Neutrophil (primary cell): ENCODE data around the gene PGA3.

ENCODE experiments used
- H3K27ac ChIP-seq: fragments of 200-600 bp; sonication (generic); 2 replicates; pipeline ENCODE4 v1.5.1; 2016; ENCODE audit warnings: mild to moderate bottlenecking, moderate library complexity
- H3K27me3 ChIP-seq: fragments of 200-600 bp; sonication (generic); 2 replicates; pipeline ENCODE4 v1.6.0; 2016; ENCODE audit warnings: mild to moderate bottlenecking
- H3K36me3 ChIP-seq: fragments of 200-600 bp; sonication (generic); 2 replicates; pipeline ENCODE4 v1.5.1; 2017
- H3K4me1 ChIP-seq, 2 experiments: fragments of 200-600 bp in 1 of 2; sonication (generic) in 1 of 2; 1 replicate in 1 of 2; 2 replicates in 1 of 2; pipeline versions ENCODE4 v1.5.1 to v1.6.1; 2013 to 2016; ENCODE audit warnings: low read depth in 1 of 2, low read length in 1 of 2, mild to moderate bottlenecking in 1 of 2, moderate library complexity in 1 of 2; ENCODE audit not compliant: control insufficient read depth in 1 of 2, insufficient read depth in 1 of 2
- H3K4me3 ChIP-seq, 2 experiments: fragments of 200-600 bp in 1 of 2; sonication (generic) in 1 of 2; 1 replicate in 1 of 2; 2 replicates in 1 of 2; pipeline ENCODE4 v1.5.1; 2013 to 2016; ENCODE audit warnings: low read depth in 1 of 2, low read length in 1 of 2, mild to moderate bottlenecking in 1 of 2, moderate library complexity in 1 of 2
- H3K9me3 ChIP-seq: fragments of 200-600 bp; sonication (generic); 2 replicates; pipeline ENCODE4 v1.5.1; 2016
- TF ChIP-seq, protein P1 (sequence below): fragments of 200-600 bp; sonication (generic); IDR thresholded peaks from 2 replicates; pipeline ENCODE4 v1.5.1; 2016; ENCODE audit warnings: antibody characterized with exemption

The PGA3 gene

DNA sequence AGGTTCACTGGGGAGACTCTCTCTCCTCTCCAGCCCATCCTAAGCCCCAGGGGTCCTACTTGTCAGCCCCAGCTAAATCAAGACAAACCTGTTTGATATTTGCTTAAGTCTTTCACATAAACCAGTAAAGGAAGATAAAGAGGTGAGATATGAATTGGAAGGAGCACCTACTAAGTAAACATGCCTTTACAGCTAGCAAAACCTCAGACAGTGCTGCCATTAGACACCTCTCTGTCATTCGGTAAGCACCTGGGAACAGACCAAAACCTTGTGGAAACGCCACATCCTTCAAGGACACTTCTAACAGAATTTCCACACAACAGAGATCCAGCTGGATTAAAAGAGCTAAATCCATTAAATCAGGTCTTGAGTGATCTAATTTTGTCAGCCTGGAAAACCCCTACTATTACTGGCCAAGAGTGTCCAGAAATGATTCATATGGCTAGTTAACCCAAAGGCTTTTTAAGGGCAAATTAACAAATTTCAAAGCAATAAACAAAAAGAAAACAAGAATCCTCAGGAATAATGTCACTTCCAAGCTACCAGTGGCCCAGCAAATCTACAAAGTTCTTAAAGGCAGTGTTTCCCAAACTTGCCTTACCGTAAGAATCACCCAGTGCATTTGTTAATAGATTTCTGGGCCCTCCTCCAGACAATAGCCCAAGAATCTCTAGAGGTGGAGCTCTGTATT, 44.5 kb upstream of the PGA3 start:
- TF ChIP-seq, protein P1, sequence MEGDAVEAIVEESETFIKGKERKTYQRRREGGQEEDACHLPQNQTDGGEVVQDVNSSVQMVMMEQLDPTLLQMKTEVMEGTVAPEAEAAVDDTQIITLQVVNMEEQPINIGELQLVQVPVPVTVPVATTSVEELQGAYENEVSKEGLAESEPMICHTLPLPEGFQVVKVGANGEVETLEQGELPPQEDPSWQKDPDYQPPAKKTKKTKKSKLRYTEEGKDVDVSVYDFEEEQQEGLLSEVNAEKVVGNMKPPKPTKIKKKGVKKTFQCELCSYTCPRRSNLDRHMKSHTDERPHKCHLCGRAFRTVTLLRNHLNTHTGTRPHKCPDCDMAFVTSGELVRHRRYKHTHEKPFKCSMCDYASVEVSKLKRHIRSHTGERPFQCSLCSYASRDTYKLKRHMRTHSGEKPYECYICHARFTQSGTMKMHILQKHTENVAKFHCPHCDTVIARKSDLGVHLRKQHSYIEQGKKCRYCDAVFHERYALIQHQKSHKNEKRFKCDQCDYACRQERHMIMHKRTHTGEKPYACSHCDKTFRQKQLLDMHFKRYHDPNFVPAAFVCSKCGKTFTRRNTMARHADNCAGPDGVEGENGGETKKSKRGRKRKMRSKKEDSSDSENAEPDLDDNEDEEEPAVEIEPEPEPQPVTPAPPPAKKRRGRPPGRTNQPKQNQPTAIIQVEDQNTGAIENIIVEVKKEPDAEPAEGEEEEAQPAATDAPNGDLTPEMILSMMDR: no peak
- Histone ChIP-seq H3K27me3 (no peaks in the 10 kb centered on the region), H3K9me3 (no peaks in the 10 kb centered on the region), H3K4me3 (no peak overlapping the region), H3K27ac (peak overlapping the region; percentile 62), H3K36me3 (no peaks in the 10 kb centered on the region), H3K4me1 (peaks cover 71 to 76% of the 10 kb centered on the region in 2 experiments)

DNA sequence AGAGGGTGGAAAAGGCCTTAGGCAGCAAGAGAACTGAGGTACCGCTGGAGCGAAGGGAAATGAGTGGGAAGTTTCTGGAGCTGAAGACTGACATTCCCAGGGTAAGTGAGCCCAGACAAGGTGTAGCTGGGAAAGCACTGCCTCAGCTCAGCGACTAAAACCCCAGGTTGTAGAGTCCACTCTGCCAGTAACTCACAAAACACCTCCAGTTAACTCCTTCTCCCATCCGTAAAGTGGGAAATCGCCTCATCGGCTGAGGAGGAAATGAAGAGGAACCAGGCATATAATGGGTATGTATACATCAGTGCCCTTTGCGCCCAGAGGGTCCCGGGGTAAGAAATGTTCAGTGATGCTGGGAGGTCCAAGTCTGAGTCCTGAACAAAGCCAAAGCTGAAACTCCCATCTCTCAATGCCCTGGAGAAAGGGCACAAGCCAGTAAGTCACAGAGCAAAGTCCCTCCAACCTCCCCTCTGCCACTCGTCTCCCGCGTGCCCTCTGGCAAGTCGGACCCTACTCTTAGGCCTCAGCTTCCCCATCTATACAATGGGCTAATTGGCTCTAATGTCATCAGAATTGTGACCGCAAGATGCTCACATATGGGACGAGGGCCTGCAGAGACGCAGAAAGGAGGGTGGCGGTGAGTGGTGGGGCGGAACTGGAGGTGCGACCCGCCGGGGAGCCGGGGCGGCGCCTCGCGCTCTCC, 42.7 kb upstream of the PGA3 start:
- Histone ChIP-seq H3K27ac (peak overlapping the region; percentile 99), H3K9me3 (no peaks in the 10 kb centered on the region), H3K36me3 (no peaks in the 10 kb centered on the region), H3K27me3 (no peaks in the 10 kb centered on the region), H3K4me3 (peak overlapping the region; percentile 61 to 84), H3K4me1 (peaks cover 84 to 91% of the 10 kb centered on the region in 2 experiments)
- TF ChIP-seq, protein P1: no peak

DNA sequence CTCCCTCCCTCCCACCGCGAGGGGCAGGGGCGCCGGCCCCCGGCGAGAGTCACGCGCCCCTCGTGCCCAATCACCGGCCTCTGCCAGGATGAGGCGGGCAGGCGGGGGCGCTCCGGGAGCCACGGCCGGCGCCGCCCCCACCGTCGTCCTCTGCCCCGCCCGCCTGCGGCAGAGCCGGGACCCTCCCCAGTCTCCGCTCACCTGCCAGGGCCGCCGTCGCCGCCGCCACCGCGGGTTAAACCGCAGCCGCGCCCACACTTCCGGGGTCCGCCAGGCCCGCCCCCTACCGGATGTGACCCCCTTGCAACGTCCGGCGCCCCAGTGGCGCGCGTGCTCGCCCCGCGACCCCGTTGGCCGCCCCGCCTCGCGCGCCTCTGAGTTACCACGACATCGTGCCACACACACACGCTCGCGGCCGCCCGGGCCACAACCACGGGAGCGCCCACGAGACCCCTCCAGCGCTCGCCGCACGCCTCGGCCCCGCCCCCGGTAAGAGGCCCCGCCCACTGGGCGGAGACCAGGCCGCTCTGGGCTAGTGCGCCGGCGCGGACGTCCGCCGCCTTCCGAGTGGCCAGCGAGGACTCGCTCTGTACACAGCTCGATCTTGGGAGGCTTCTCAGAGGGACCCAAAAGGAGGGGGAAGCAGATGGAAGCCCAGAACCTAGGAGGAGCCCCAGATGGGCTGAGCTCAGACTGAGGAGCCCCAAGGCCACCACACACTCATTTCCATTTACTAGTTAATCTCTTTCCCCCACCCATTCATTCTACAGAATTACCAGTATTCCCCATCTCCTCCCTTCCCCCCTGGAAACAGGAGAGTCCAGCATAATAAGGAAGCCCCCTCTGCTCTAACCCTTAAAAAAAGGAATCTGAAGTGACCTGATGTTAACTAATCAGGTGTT, 41.9 kb upstream of the PGA3 start, which contains the start of gene VPS37C:
TSS of gene VPS37C (minus strand) at position 237 of the 902 bp plus-strand sequence. CDS start 22,597 bp downstream, outside the sequence.
- Histone ChIP-seq H3K9me3 (no peaks in the 10 kb centered on the region), H3K4me3 (peak within 1 kb of the TSS; percentile 61 to 84), H3K27ac (peak within 1 kb of the TSS; percentile 99), H3K4me1 (peaks cover 77 to 90% of the 10 kb centered on the region in 2 experiments), H3K36me3 (no peaks in the 10 kb centered on the region), H3K27me3 (no peaks in the 10 kb centered on the region)
- TF ChIP-seq, protein P1: no peak

DNA sequence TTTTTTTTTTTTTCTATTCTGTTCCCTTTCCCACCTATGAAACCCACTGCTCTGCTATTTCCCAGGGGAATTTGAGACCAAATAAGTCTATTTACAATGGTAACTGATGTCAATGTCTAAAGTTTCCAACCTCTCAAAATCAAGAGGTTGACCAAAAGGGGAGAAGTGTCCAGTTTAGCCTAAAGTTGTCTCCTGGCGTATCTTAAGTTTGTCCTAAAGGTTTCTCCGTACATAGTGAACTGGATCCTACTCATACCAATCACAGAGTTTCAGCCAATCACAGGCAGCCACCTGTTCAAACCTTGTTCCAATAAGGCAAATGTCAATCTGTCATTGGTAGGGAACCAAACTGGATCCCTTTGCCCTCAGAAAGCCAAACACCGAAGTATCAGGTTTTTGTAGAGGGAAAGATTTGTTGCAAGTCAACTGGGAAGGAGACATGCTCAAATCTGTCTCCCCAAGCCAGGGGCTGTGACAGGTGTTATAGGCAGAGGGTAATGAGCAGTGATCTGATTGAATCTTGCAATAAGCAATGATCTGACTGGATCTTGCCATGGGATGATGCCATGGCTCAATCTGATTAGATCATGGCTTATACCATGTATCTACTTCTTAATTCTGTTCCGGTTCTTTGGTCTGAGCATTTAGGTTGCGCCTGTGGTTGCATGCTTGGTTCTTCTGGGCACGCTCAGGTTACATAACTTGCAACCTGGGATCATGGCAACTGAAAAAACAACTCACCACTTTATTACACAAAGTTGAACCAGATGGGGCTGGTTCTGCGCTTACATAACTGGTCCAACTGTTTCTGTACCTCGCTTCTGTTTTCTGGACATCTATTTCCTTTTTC, 41.0 kb upstream of the PGA3 start:
- Histone ChIP-seq H3K36me3 (no peaks in the 10 kb centered on the region), H3K4me1 (peaks cover 77 to 86% of the 10 kb centered on the region in 2 experiments), H3K4me3 (peak overlapping the region; percentile 61 to 84), H3K27me3 (no peaks in the 10 kb centered on the region), H3K27ac (peak overlapping the region; percentile 99), H3K9me3 (no peaks in the 10 kb centered on the region)
- TF ChIP-seq, protein P1: no peak
